ENCODE data around the gene MTMR1. TPM values are rescaled to one million over a fixed set of nuclear protein-coding genes. Genes with fewer than 3 reads are reported as not detected.
A peak's percentile ranks its signal among the peaks of the same experiment; 100 is the strongest.

The MTMR1 gene
- total and polyA plus RNA-seq, 9 of the 15 experiments (the other 6 are each of a cell fraction or from before 2014, with no cell fraction given): 0.96 to 35.4 (median 22.4) TPM

DNA sequence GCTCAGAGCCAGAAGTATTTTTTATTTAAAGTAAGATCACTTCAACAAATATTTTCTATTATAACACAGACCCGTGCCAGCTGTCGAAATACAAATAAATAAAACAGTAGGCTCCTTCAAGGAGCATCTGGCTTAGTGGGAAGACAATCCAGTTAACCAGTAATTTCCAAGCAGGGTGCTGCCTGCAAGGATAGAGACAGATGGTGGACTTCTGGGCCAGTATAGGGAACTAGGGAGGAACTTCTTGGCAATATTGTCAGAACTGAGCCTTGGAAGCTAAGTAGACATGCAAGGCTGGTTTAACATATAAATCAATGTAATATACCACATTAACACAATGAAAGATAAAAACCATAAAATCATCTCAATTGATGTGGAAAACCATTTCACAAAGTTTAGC, 17.0 kb upstream of the MTMR1 start (continued):
- no peak for TF ChIP-seq HDAC1 (IDR thresholded peaks at IDR 0.05)
- no peak for TF ChIP-seq CREBBP (IDR thresholded peaks at IDR 0.05; ENCODE audit: low read depth, low read length)
- no peak for TF ChIP-seq TCFL5 (CRISPR knock-in tag; conservative IDR thresholded peaks at IDR 0.05)
- no peak for TF ChIP-seq ZKSCAN3 (CRISPR knock-in tag; IDR thresholded peaks at IDR 0.05)
- TF ChIP-seq ZNF584 (CRISPR knock-in tag; IDR thresholded peaks at IDR 0.05; ENCODE audit: low read depth): no peak
- TF ChIP-seq HMGN3 (IDR thresholded peaks at IDR 0.05; ENCODE audit: borderline replicate concordance, extremely low read depth, insufficient read length, low read depth, low read length): no peak

DNA sequence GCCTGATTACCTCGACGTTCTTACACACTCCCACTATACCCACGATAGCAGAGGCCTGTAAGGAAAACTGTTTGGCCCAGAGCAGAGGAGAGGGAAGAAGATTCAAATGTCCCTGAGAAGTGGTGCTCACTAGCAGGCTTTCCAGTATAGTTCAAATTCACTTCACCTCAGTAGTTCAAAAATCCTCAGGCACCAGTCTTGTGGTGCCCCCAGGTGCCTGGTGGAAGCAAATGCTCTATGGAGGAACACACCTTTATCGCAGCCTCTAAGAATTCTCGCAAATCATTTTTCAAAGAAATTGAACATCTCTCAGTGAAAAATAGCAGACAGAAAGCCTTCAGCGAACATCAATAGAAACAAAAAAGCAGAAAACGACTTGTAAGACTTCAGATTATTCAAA, 12.2 kb upstream of the MTMR1 start:
- Histone ChIP-seq H3K36me3 (ENCODE audit: control insufficient read depth, insufficient read depth, low read length) (no peaks in the 10 kb centered on the region), H3K27ac (ENCODE audit: extremely low read depth, low read depth, low read length) (no peak overlapping the region), H3K9me3 (replicated peaks; ENCODE audit: control insufficient read depth, insufficient read depth, low read depth, low read length) (no peaks in the 10 kb centered on the region), H3K9ac (ENCODE audit: insufficient read depth in 1 of 2, low read depth in 2 of 2, low read length in 2 of 2) (no peak overlapping the region), H3K4me2 (ENCODE audit: insufficient read depth, low read length) (no peak overlapping the region), H3K79me2 (ENCODE audit: control insufficient read depth, insufficient read depth, low read length) (no peaks in the 10 kb centered on the region), H3K4me3 (no peak overlapping the region), H3K9me1 (ENCODE audit: control insufficient read depth, insufficient read depth, low read length) (no peaks in the 10 kb centered on the region), H3K4me1 (replicated peaks in 1 of 2; ENCODE audit: control insufficient read depth in 2 of 2, insufficient read depth in 2 of 2, low read length in 2 of 2) (no peaks in the 10 kb centered on the region), H4K20me1 (replicated peaks; ENCODE audit: control insufficient read depth, insufficient read depth, low read length) (no peaks in the 10 kb centered on the region), H3K27me3 (ENCODE audit: control insufficient read depth in 2 of 2, insufficient read depth in 2 of 2, low read length in 2 of 2) (no peaks in the 10 kb centered on the region), H2AFZ (ENCODE audit: low read depth, low read length) (no peak overlapping the region)
- 5% methylated on average over 7 of the region's 7 CpGs for WGBS (ENCODE audit: insufficient coverage, low coverage, missing lambda C conversion rate)
- FAIRE-seq (no peak), DNase-seq (ENCODE audit: extremely low read depth in 1 of 4, low spot score in 3 of 4) (peak in 2 of 4 experiments; percentile 29 to 33), ATAC-seq (peak; percentile 85)
- intact Hi-C loops (cut with micrococcal nuclease) (loop anchor here (10.0 kb wide), 2 partner anchors 236 to 726 kb away; no protein-coding TSS in a partner anchor), in situ Hi-C loops (cut with MboI) (no loop called here)
- no TSS peak for BruUV-seq (replicated peaks)
- ChIA-PET POLR2A (no interaction called here), CTCF (ENCODE audit: low intra/inter-chr PET ratio) (interaction anchor here (0.7 kb wide), 1 partner anchor 35 kb away, joined by 3 read pairs; no protein-coding TSS in a partner anchor)
- TF ChIP-seq STAG1 (CRISPR knock-in tag; IDR thresholded peaks at IDR 0.05; ENCODE audit: borderline replicate concordance): peak; percentile 31; the same call in 1 of the 2 replicates
- TF ChIP-seq, protein P1, sequence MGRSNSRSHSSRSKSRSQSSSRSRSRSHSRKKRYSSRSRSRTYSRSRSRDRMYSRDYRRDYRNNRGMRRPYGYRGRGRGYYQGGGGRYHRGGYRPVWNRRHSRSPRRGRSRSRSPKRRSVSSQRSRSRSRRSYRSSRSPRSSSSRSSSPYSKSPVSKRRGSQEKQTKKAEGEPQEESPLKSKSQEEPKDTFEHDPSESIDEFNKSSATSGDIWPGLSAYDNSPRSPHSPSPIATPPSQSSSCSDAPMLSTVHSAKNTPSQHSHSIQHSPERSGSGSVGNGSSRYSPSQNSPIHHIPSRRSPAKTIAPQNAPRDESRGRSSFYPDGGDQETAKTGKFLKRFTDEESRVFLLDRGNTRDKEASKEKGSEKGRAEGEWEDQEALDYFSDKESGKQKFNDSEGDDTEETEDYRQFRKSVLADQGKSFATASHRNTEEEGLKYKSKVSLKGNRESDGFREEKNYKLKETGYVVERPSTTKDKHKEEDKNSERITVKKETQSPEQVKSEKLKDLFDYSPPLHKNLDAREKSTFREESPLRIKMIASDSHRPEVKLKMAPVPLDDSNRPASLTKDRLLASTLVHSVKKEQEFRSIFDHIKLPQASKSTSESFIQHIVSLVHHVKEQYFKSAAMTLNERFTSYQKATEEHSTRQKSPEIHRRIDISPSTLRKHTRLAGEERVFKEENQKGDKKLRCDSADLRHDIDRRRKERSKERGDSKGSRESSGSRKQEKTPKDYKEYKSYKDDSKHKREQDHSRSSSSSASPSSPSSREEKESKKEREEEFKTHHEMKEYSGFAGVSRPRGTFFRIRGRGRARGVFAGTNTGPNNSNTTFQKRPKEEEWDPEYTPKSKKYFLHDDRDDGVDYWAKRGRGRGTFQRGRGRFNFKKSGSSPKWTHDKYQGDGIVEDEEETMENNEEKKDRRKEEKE (IDR thresholded peaks at IDR 0.05; ENCODE audit: borderline replicate concordance in 1 of 2, control insufficient read depth in 1 of 2, low read depth in 2 of 2, low read length in 1 of 2): no peak
- peak; percentile 37 to 71 for TF ChIP-seq RAD21 (CRISPR knock-in tag; conservative IDR thresholded peaks at IDR 0.05 in 1 of 2, IDR thresholded peaks at IDR 0.05 in 1 of 2)
- peak; percentile 76; the same call in 1 of the 2 replicates for TF ChIP-seq ZNF24 (IDR thresholded peaks at IDR 0.05)
- TF ChIP-seq MTF1 (CRISPR knock-in tag; IDR thresholded peaks at IDR 0.05; ENCODE audit: borderline replicate concordance): no peak
- TF ChIP-seq, protein P2, sequence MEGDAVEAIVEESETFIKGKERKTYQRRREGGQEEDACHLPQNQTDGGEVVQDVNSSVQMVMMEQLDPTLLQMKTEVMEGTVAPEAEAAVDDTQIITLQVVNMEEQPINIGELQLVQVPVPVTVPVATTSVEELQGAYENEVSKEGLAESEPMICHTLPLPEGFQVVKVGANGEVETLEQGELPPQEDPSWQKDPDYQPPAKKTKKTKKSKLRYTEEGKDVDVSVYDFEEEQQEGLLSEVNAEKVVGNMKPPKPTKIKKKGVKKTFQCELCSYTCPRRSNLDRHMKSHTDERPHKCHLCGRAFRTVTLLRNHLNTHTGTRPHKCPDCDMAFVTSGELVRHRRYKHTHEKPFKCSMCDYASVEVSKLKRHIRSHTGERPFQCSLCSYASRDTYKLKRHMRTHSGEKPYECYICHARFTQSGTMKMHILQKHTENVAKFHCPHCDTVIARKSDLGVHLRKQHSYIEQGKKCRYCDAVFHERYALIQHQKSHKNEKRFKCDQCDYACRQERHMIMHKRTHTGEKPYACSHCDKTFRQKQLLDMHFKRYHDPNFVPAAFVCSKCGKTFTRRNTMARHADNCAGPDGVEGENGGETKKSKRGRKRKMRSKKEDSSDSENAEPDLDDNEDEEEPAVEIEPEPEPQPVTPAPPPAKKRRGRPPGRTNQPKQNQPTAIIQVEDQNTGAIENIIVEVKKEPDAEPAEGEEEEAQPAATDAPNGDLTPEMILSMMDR (IDR thresholded peaks at IDR 0.05 in 2 of 3, conservative IDR thresholded peaks at IDR 0.05 in 1 of 3; ENCODE audit: insufficient read depth in 2 of 3, low read depth in 1 of 3, low read length in 3 of 3): peak; percentile 51 to 56 (median 52)
